GM18870 (cell line): ENCODE data around the gene SPC24.
"Not testable (repeated sequence)": the region's sequence is repeated elsewhere in the genome, so short reads cannot be mapped to it uniquely, and the experiment has no call there.

Source experiments
- ATAC-seq: cut with Tn5 transposase; IDR thresholded peaks from one replicate; pipeline ENCODE4 v1.9.1; 2021; ENCODE audit warnings: moderate library complexity; ENCODE audit not compliant: unreplicated experiment

Gene SPC24

GRCh38 chr19:11098327-11098726 lies 57.3 kb downstream of the SPC24 start:
- ATAC-seq: no peak

- not testable (repeated sequence) for ATAC-seq
These were observed 58.2 kb downstream of the SPC24 start for GRCh38 chr19:11097367-11097766.

- ATAC-seq: no peak
These were observed 59.3 kb downstream of the SPC24 start for GRCh38 chr19:11096210-11096841.
